HT1080 (cell line): ENCODE measurements around the gene WSCD2. TPM values are rescaled to one million over a fixed set of nuclear protein-coding genes. Genes with fewer than 3 reads are reported as not detected.

Source experiments
- DNase-seq: peaks from one replicate; pipeline ENCODE4 v3.0.0-alpha.2; 2015; ENCODE audit warnings: low read depth
- total RNA-seq: library from RNA; depleted of rRNA; stranded (reverse); fragments of >200 nt; shearing (Covaris generic); gene quantifications from 2 replicates; pipeline ENCODE4 v1.2.3, GENCODE V29; 2014

Gene WSCD2
- total RNA-seq, 1 experiment from 2014 or later, result not detected

GRCh38 chr12:108126990-108127501 lies 2.0 kb upstream of the WSCD2 start:
- no peak for DNase-seq

- DNase-seq, result no peak
These were observed 1.4 kb upstream of the WSCD2 start for GRCh38 chr12:108127654-108128053.

GRCh38 chr12:108128221-108129016 lies 669 bp upstream of the WSCD2 start:
- DNase-seq, result no peak

GRCh38 chr12:108131035-108131434 lies 1.9 kb downstream of the WSCD2 start:
- DNase-seq, result no peak

- no peak for DNase-seq
These were observed 2.6 kb downstream of the WSCD2 start for GRCh38 chr12:108131657-108132126.

GRCh38 chr12:108133482-108133881 lies 4.4 kb downstream of the WSCD2 start:
- no peak for DNase-seq

GRCh38 chr12:108134744-108135143 lies 5.7 kb downstream of the WSCD2 start:
- no peak for DNase-seq

GRCh38 chr12:108135627-108136026 lies 6.5 kb downstream of the WSCD2 start:
- DNase-seq, result no peak

- no peak for DNase-seq
These were observed 7.6 kb downstream of the WSCD2 start for GRCh38 chr12:108136697-108137096.

GRCh38 chr12:108139454-108139853 lies 10.4 kb downstream of the WSCD2 start:
- DNase-seq, result no peak

- DNase-seq, result no peak
These were observed 11.4 kb downstream of the WSCD2 start for GRCh38 chr12:108140501-108140900.

GRCh38 chr12:108141600-108142130 lies 12.6 kb downstream of the WSCD2 start:
- no peak for DNase-seq

- DNase-seq, result no peak
These were observed 14.1 kb downstream of the WSCD2 start for GRCh38 chr12:108143144-108143543.

- DNase-seq, result no peak
These were observed 15.0 kb downstream of the WSCD2 start for GRCh38 chr12:108144080-108144479.

- DNase-seq, result no peak
These were observed 15.9 kb downstream of the WSCD2 start for GRCh38 chr12:108145011-108145410.

GRCh38 chr12:108146035-108146893 lies 17.2 kb downstream of the WSCD2 start:
- DNase-seq, result no peak

GRCh38 chr12:108147279-108147678 lies 18.2 kb downstream of the WSCD2 start:
- DNase-seq, result no peak

- DNase-seq, result no peak
These were observed 19.5 kb downstream of the WSCD2 start for GRCh38 chr12:108148521-108149074.

GRCh38 chr12:108150436-108150835 lies 21.3 kb downstream of the WSCD2 start:
- DNase-seq, result no peak

GRCh38 chr12:108151533-108152169 lies 22.6 kb downstream of the WSCD2 start:
- DNase-seq, result no peak

- DNase-seq, result no peak
These were observed 23.1 kb downstream of the WSCD2 start for GRCh38 chr12:108152170-108152538.
